ENCODE data around the gene CDX2.

- TF ChIP-seq CTCF (IDR thresholded peaks at IDR 0.05) (peak in 2 of 6 experiments; percentile 16 to 26), POLR2A (IDR thresholded peaks at IDR 0.05) (no peak)
These were observed 28.9 kb upstream of the CDX2 start for GRCh38 chr13:27997904-27998522.

Data from thyroid gland (tissue), 4 donors.